GM18502 (cell line): ENCODE measurements around the gene CDH23.

ENCODE experiments used
- ATAC-seq: cut with Tn5 transposase; IDR thresholded peaks from one replicate; pipeline ENCODE4 v1.9.1; 2021; ENCODE audit warnings: mild to moderate bottlenecking; ENCODE audit not compliant: unreplicated experiment, poor library complexity

CDH23 gene

GRCh38 chr10:71608819-71609768 lies 212.4 kb downstream of the CDH23 start:
- ATAC-seq, result no peak

GRCh38 chr10:71610651-71611050 lies 213.9 kb downstream of the CDH23 start:
- ATAC-seq, result no peak

DNA sequence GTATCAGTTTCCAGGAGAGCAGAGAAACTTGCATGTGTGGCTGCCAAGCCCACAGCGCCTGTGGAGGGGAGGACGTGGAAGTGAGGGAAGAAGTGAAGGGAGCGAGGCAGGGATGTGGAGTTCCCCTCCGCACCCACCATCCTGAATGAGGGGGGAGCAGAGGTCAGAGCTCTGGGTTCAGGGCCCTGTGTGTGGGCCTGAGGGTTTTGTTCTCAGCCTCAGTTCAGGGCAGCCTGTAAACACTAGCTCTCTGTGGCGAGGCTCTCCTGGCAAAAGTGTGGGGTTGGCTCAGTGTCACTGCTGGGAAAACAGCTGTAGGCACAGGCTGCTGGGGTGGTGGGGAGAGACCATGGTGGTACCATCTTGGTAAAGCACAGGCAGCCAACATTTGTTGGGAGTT lies 214.4 kb downstream of the CDH23 start:
- ATAC-seq, result no peak

GRCh38 chr10:71611709-71612422 lies 215.1 kb downstream of the CDH23 start:
- ATAC-seq, result no peak

- no peak for ATAC-seq
These were observed 216.6 kb downstream of the CDH23 start for GRCh38 chr10:71613261-71613777.

- ATAC-seq, result no peak
These were observed 217.2 kb downstream of the CDH23 start for GRCh38 chr10:71613877-71614276.

DNA sequence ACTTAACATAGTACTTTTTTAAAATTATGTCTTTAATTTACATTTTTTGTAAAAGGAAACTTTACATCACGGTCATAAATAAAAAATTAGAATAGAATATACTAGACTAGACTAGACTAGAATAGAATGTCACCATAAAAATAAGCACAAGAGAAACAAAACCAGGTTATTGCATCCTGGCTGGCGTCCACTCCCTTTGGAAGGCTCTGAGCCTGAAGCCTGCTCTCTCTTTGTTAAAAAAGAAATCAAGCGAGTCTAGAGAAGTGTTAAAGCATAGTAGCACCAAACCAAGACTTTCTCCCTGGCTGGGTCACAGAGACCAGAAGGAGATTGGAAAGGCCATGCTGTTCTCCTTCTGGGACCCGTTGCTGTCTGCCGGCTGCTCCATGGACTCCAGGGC lies 218.2 kb downstream of the CDH23 start:
- ATAC-seq, result no peak

- no peak for ATAC-seq
These were observed 219.0 kb downstream of the CDH23 start for GRCh38 chr10:71615538-71616329.

GRCh38 chr10:71616817-71617654 lies 220.3 kb downstream of the CDH23 start:
- no peak for ATAC-seq

GRCh38 chr10:71618176-71618575 lies 221.5 kb downstream of the CDH23 start:
- no peak for ATAC-seq

DNA sequence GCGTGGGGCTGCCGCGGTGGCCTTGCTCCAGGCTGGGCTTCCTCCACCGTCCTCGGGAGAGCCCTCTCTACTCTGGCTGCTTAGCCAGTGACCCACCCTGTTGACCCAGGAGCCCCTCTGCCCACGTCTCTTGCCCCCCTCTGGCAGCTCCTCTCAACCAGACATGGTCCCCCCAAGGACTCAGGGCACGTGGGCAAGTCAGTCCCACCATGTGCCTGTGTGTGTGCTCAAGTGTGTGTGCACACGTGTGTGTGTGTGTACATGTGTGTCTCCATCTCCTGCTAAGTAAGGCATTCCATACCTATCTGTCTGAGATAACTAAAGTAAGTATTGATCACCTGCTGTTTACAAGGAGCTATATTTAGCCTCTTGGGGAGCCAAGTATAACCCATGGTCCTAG lies 221.9 kb downstream of the CDH23 start:
- ATAC-seq, result no peak

DNA sequence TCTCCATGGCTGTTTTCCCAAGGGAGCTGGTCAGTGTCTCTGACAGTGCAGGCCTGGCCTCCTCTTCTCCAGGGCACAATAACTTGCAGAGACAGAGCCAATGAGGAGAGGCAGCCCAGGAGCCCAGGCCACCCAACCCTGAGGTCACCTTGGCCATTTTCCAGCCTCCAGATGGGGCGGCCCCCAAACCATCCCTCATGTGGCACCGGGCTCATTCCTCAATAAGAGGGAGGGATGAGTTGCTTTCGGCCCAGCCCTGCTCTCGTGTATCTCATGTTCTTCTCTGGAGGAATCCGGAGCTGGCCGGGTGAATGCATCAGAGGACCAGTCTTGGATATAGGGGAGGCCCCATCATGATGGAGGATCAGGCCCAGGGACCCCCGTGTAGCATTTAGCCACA lies 223.9 kb downstream of the CDH23 start:
- no peak for ATAC-seq

GRCh38 chr10:71621231-71622153 lies 224.8 kb downstream of the CDH23 start:
- no peak for ATAC-seq

- ATAC-seq, result no peak
These were observed 225.4 kb downstream of the CDH23 start for GRCh38 chr10:71622154-71622526.

DNA sequence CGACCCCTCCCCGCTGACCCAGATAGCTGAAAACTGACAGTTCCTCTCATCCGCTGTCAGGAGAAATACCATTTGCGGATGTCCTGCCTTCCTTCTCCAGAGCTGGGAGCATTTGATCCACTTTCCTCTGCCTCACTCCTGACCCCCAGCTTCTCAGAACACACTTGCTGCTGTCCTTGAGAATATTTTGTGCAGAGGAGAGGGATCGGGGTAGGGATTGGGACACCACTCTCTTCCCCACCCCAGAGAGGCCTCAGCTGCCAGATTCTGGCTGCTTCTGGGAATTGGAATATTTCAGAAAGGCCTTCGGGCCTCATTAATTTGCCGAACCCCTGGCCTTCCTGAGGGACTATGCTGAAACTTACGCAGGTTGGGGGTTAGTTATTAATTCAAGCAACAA lies 225.9 kb downstream of the CDH23 start:
- no peak for ATAC-seq

GRCh38 chr10:71623098-71623985 lies 226.6 kb downstream of the CDH23 start:
- ATAC-seq, result no peak

- no peak for ATAC-seq
These were observed 227.2 kb downstream of the CDH23 start for GRCh38 chr10:71623986-71624291.
